HL-60 (cell line): ENCODE measurements around the gene CRELD1.

ENCODE experiments used
- DNase-seq, 2 experiments: peaks; one replicate each; pipeline ENCODE4 v3.0.0-alpha.2; 2010 to 2020; ENCODE audit warnings: low read depth in 1 of 2, low spot score in 1 of 2
- H3K27ac ChIP-seq: fragments of 250-450 bp; sonication (Bioruptor Pico); replicated peaks from 2 replicates; pipeline ENCODE4 v1.5.1; 2020; ENCODE audit warnings: mild to moderate bottlenecking, moderate library complexity
- H3K27me3 ChIP-seq: fragments of 250-450 bp; sonication (Bioruptor Pico); 2 replicates; pipeline ENCODE4 v1.5.1; 2021; ENCODE audit warnings: mild to moderate bottlenecking, moderate library complexity; ENCODE audit not compliant: insufficient read depth, poor library complexity, severe bottlenecking
- H3K4me3 ChIP-seq: replicated peaks from 2 replicates; pipeline ENCODE4 v1.5.1; 2011; ENCODE audit warnings: mild to moderate bottlenecking, control low read depth, low read length; ENCODE audit not compliant: insufficient read depth
- CTCF ChIP-seq: IDR thresholded peaks from one replicate; pipeline ENCODE4 v1.5.1; 2011; ENCODE audit warnings: low read length, control low read depth, inconsistent platforms; ENCODE audit not compliant: insufficient read depth
- GABPA ChIP-seq: IDR thresholded peaks from 2 replicates; pipeline ENCODE4 v1.6.1; 2012; ENCODE audit warnings: low read depth
- POLR2AphosphoS5 ChIP-seq: IDR thresholded peaks from 2 replicates; pipeline ENCODE4 v1.6.1; 2012; ENCODE audit warnings: low read depth
- REST ChIP-seq: IDR thresholded peaks from 2 replicates; pipeline ENCODE4 v1.6.1; 2012; ENCODE audit warnings: low read depth; ENCODE audit not compliant: insufficient replicate concordance
- SPI1 ChIP-seq: IDR thresholded peaks from 2 replicates; pipeline ENCODE4 v1.6.1; 2012; ENCODE audit warnings: low read depth, mild to moderate bottlenecking, borderline replicate concordance

The CRELD1 gene

GRCh38 chr3:9932535-9932842, 1.1 kb upstream of the CRELD1 start:
- no peak for DNase-seq
- no peak for TF ChIP-seq POLR2AphosphoS5
- TF ChIP-seq GABPA = no peak
- TF ChIP-seq SPI1 = no peak
- no peak for TF ChIP-seq REST
- no peak for TF ChIP-seq CTCF
- peak overlapping the region; percentile 73 for H3K4me3 ChIP-seq

GRCh38 chr3:9932843-9933560, 632 bp upstream of the CRELD1 start:
- H3K27ac ChIP-seq = peak overlapping the region; percentile 76
- TF ChIP-seq REST (no peak), CTCF (peak; percentile 67), GABPA (no peak), SPI1 (no peak), POLR2AphosphoS5 (no peak; the same call in 1 of the 2 replicates)
- peak; percentile 69 to 83 for DNase-seq
- no peaks in the 10 kb centered on the region for H3K27me3 ChIP-seq
- H3K4me3 ChIP-seq = peak overlapping the region; percentile 73

More at GRCh38 chr3:9932535-9932842, 1.1 kb upstream of the CRELD1 start:
- Histone ChIP-seq H3K27me3 (no peaks in the 10 kb centered on the region), H3K27ac (peak overlapping the region; percentile 76)

- TF ChIP-seq CTCF = no peak
- TF ChIP-seq REST = no peak
- no peak for TF ChIP-seq SPI1
- TF ChIP-seq POLR2AphosphoS5 = no peak
- TF ChIP-seq GABPA = no peak
- Histone ChIP-seq H3K4me3 (peak overlapping the region; percentile 73), H3K27ac (peak overlapping the region; percentile 76), H3K27me3 (no peaks in the 10 kb centered on the region)
- peak; percentile 31 to 40 for DNase-seq
These were observed 594 bp downstream of the CRELD1 start for GRCh38 chr3:9934235-9934621.
